GM18907 (cell line): ENCODE data around the gene EFCAB6.

Experiments used
- ATAC-seq: cut with Tn5 transposase; IDR thresholded peaks from one replicate; pipeline ENCODE4 v1.9.1; 2021; ENCODE audit warnings: mild to moderate bottlenecking, moderate library complexity; ENCODE audit not compliant: unreplicated experiment

The EFCAB6 gene

DNA sequence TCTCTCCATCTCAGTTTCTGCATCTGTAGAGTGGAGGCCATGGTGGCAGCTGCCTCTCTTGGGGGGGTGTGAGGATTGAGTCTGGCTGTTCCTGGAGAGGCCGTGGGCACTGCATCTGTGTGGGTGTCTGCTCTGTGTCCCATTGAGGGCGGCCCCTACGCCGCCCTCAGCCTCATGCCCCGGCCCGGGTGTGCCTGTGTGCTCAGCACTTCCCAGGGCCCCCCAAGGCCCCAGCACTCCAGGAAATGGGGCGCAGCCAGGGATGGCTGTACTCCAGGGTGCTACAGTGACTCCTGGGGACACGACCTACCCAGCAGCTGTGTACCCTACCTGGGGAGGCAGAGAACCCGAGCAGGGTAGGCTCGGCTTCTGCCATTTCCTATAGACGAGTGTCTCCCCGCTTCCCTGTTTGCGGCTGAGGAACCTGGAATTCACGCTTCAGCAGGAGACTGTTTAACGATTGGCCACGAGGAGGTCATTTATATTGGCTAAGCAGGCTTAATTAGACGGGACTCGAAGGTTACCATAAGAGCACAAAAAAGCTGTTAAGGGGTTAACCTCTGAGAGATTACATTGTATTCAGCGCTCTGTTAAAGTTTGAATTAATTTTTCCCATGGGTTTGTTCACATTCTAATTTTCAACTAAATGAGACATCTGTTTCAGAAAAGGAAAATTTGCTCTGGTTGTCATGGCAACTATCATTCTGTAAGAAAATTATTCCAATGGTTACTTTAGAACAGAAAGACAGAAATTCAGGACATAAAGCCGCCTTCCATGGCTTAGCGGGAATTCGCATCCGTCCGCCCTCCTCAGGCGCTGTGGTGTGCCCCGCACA, 323.9 kb downstream of the EFCAB6 start:
- ATAC-seq, result no peak

DNA sequence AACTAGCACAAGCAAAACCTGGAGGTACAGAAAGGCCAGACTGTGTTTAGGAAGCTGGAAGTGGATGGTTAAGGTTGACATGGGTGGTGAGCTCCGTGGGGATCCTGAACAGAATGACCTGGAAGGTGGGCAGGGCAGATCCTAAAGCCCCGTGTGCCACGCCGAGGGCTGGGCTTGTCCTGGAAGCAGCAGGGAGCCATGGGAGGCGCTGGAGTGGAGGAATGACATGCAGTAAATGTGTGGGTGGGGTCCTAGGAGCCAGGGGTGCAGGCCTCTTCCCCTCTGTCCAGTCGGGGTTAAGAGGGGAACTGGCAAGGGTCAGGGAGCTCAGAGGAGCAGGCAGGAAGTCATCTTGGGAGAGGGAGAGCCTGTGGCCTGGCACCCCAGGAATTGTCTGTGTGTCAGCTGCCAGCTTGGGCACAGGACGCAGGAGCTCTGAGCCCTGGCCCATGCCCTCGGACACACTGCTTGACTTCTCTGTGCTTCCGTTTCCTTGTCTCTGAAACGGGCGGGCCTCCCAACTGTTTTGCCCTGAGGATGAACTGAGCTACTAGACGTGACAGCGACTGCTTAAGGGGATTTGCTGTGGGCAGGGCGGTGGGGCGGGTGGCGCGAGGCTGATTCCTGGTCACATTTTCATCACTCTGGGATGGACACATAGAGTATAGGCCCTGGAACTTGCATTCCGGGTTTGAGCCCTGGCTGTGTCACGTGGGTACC, 324.6 kb downstream of the EFCAB6 start:
- ATAC-seq, result no peak

DNA sequence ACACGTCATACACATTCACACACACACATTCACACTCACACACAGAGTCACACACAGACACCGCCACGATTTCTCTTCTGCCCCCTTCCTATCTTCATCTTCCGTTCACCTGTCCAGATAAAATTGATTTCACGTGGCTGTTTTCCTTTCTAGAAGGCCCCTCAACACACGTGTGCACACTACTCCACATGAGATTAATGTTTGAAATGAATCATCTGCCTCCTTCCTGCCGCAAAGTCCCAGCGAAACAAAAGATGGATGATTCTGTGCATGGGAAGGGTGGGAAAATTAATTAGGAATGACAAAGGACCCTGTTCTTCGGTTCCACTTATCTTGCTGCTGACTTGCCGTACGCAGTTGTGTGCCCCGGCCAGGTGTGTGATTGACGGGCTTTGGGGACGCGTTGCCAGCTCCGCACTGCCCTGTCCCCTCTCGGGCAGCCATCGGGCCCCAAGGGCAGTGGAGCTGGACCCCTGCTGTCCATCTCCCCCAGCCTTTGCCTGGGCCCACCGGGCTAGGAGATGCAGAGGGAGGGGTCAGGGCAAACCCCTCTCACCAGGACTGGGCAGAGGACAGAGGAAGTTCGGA, 326.5 kb downstream of the EFCAB6 start:
- no peak for ATAC-seq

DNA sequence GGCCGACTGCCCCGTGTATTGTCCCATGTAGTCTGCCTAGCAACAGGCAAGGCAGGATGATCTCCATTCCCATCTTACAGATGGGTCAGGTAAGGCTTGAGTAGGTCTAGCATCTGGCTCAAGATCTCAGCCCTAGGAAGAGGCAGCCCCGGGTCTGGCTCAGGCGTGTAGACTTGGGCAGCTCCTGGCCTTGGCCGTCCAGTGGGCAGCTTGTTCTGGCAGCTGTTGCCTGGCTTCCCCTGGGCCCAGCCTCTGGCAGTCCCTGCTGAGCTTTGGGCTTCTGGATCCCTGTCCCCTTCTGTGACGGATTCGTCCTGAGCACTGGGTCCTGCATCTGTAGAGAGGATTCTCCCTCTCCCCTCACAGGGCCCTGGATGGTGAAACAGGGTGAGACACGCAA, 327.9 kb downstream of the EFCAB6 start:
- no peak for ATAC-seq

DNA sequence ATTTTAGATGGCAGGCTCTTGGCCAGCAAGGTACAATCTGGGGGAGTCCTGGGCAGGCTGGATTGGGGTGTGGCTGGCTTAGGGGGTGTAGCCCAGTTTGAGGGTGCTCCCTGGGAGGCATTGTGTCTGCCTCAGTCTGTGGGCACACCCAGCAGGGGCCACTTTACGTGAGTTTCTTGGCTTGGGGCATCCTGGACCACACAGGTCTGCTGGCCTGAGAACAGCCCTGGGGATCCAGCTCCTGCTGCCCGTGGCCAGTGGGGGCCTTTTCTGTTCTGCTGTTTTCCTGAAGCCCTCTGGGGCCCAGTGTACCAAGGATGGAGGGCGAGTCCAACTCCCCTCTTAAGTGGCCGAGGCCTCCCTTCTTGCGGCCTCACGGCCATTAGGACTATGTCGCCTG, 328.4 kb downstream of the EFCAB6 start:
- ATAC-seq, result no peak

DNA sequence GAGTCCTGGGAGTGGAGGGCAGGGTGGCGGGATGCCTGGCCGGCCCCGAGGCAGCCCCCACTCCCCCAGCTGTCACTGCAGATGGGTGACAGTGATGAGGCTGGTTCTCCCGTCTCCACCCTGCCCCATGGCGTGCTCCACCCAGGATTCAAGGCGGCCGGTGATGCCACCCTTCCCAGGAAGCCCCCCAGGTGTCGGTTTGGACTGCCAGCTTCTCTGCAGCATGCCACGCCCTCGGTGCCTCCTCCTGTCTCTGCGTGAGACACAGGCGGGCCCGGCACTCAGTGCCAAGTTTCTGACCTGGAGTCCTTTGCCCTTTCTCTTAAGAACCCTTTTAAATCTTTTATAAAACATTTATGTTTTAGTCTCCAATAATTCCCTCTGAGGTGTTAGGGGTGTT, 328.8 kb downstream of the EFCAB6 start:
- ATAC-seq, result no peak

DNA sequence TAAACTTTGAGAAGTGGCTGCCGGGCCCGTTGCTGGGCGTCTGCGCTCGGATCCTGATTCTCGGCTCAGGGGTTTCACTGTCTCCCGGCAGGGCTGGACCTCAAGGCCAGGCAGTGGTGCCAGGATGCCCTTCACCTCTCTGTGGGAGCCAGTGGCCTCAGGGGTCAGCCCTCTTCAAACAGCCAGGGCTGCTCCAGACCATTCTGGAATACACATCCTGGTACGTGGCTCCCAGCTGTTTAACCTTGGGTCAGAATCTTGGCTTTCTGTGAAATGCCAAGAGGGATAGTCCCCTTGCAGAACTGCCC, 329.8 kb downstream of the EFCAB6 start:
- ATAC-seq, result no peak

DNA sequence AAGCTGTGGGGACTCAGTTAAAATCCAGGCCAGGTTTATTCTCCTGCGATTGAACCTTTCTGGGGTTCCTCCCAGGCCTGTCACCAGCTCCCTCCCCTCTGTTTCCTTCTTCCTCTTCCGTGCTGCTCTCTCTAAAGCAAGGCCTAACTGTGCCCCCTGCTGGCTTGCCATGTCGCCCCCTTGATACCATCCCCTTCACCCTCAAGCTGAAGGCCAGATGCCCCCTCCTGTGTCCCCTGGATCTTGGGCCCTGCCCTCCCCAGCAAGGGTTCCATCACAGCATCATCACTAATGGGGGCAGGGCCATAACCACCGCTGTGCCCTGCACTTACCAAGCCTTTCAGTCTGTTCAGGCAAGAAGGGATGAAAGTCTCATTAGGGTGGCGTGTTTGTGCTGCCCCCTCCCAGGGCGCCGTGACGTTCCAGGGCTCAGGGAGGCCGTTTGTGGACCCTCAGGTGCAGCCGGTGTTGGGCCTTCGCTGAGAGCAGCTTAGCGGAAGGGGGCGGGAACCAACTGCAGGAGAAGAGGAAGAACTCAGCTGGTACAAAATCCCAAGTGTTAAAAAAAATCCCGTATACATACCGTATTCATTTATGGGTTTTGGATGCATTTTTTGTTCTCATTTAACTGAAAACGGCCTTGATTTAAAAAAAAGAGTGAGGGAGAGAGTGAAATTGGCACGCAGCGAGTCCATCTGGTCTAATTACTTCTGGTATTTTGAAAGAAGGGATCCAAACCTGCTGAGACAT, 330.4 kb downstream of the EFCAB6 start:
- no peak for ATAC-seq

DNA sequence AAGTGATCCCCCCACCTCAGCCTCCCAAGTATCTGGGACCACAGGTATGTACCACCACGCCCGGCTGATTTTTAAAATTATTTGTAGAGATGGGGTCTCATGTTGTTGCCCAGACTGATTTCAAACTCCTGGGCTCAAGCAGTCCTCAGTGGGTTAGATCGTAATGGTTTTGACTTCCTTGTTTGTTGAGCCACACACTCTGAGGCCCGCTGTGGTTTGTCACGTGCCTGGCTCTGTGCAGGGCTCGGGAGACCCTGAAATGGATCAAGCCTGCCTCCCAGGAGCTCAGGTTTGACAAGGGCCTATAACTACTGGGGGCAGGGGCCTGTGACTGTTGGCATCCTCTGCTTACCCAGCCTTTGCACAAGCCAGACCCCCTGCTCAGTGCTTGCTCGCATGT, 332.1 kb downstream of the EFCAB6 start:
- ATAC-seq, result no peak

DNA sequence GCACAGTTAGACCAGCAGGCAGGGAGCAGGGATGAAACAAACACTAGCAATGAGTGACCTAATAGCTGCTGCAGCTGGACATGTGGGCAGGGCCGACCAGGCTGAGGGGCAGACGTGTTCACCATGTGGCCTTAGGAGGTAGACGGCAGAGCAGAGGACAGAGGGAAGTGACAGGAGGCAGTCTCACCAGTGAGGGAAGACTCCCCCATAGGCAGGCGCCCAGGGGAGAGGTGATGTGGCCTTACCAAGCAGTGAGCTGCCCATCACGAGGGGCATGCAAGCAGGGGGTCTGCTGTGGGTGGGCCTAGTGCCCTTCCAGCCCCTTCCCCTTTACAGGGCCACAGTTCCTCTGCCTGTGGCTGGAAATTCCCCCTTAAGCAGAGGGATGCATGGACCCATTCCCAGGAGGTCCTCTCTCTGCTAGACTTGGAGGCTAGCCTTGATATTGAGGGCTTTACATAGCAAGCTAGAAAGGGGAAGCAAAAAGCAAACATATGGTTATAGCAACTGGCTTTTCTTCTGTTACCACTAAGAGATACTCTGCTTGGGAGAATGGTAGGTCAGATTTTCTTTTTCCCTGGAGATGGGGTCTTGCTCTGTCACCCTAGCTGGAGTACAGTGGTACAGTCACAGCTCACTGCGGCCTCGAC, 332.7 kb downstream of the EFCAB6 start:
- ATAC-seq, result no peak
